ENCODE results near the gene USP9X. TPM values are rescaled to one million over a fixed set of nuclear protein-coding genes. Genes with fewer than 3 reads are reported as not detected.

Gene USP9X
- total and polyA plus RNA-seq, 2 of the 8 experiments (the other 6 are each of a cell fraction or from before 2014, with no cell fraction given) = 79.2 to 300 TPM

- no peak for TF ChIP-seq CHD7 (IDR thresholded peaks at IDR 0.05; ENCODE audit: insufficient replicate concordance, low read length)
- no peak for TF ChIP-seq KDM1A (IDR thresholded peaks at IDR 0.05; ENCODE audit: borderline replicate concordance, low read length)
- no peak for TF ChIP-seq CHD2 (IDR thresholded peaks at IDR 0.05; ENCODE audit: low read length)
- no peak for TF ChIP-seq FOSL1 (IDR thresholded peaks at IDR 0.05; ENCODE audit: insufficient read depth, low read depth, low read length)
- no peak for TF ChIP-seq MAFK (IDR thresholded peaks at IDR 0.05; ENCODE audit: low read depth, low read length)
- TF ChIP-seq SIX5 (IDR thresholded peaks at IDR 0.05; ENCODE audit: low read depth, low read length) = no peak
Measured at GRCh38 chrX:41066969-41067368, 18.3 kb upstream of the USP9X start (continued).

Data from H1 (cell line).